K562 (cell line): ENCODE measurements around the gene IGF1R. TPM values are rescaled to one million over a fixed set of nuclear protein-coding genes. Genes with fewer than 3 reads are reported as not detected.

ENCODE experiments used
- ATAC-seq: fragments of 200-7000 bp; cut with Tn5 transposase; 3 replicates; pipeline ENCODE4 v1.9.1; 2020; ENCODE audit warnings: moderate library complexity
- BruUV-seq: library from RNA; stranded (reverse); fragments of 400-500 nt; replicated peaks from 2 replicates; lab custom pipeline; 2021; lab: Mats Ljungman, UMichigan
- CTCF ChIA-PET: fragments of 300-600 bp; formaldehyde crosslinking; extraction: SDS; loops from one replicate; lab custom pipeline; 2021; ENCODE audit warnings: low intra/inter-chr PET ratio; lab: Yijun Ruan, JAX
- POLR2A ChIA-PET: fragments of 300-600, 350-650 bp; sonication (Branson Sonifier 250); formaldehyde crosslinking; extraction: SDS; loops from one replicate; lab custom pipeline; 2021; ENCODE audit warnings: antibody characterized with exemption, inconsistent platforms; lab: Yijun Ruan, JAX
- DNase-seq, 4 experiments: peaks; one replicate each; pipeline versions ENCODE4 v3.0.0 to v3.0.0-alpha.2; 2011 to 2018; ENCODE audit warnings: low spot score in 3 of 4, mixed read lengths in 3 of 4; ENCODE audit errors: extremely low read depth in 1 of 4
- FAIRE-seq: peaks from 2 replicates; lab custom pipeline; 2011; peaks lifted over from hg19 to GRCh38; lab: Jason Lieb, UNC
- H2AFZ ChIP-seq: 2 replicates; pipeline ENCODE4 v1.6.0; 2011; ENCODE audit warnings: low read depth, low read length, control low read depth, inconsistent platforms
- H3K27ac ChIP-seq: fragments of 200-600 bp; 3 replicates; pipeline ENCODE4 v1.8.0; 2011; ENCODE audit warnings: low read depth, mild to moderate bottlenecking, control low read depth, inconsistent platforms, low read length, moderate library complexity, mixed read lengths; ENCODE audit errors: extremely low read depth
- H3K27me3 ChIP-seq, 2 experiments: fragments of 300-600 bp in 1 of 2; 2 replicates in 1 of 2; 3 replicates in 1 of 2; pipeline versions ENCODE4 v1.6.0 to v1.8.0; 2011; ENCODE audit warnings: inconsistent platforms in 2 of 2, low read length in 2 of 2, mild to moderate bottlenecking in 1 of 2, mixed read lengths in 1 of 2, moderate library complexity in 1 of 2; ENCODE audit not compliant: control insufficient read depth in 2 of 2, insufficient read depth in 2 of 2
- H3K36me3 ChIP-seq: fragments of 300-600 bp; 3 replicates; pipeline ENCODE4 v1.8.0; 2011; ENCODE audit warnings: mild to moderate bottlenecking, low read length, inconsistent platforms; ENCODE audit not compliant: control insufficient read depth, insufficient read depth
- H3K4me1 ChIP-seq, 2 experiments: fragments of 200-600 bp in 1 of 2; replicated peaks in 1 of 2; 2 replicates in 1 of 2; 3 replicates in 1 of 2; pipeline versions ENCODE4 v1.5.1 to v1.8.0; 2011; ENCODE audit warnings: inconsistent platforms in 2 of 2, low read length in 2 of 2, mild to moderate bottlenecking in 1 of 2, mixed read lengths in 1 of 2, moderate library complexity in 1 of 2; ENCODE audit not compliant: control insufficient read depth in 2 of 2, insufficient read depth in 2 of 2
- H3K4me2 ChIP-seq: 2 replicates; pipeline ENCODE4 v1.6.1; 2011; ENCODE audit warnings: low read length, control low read depth, inconsistent platforms, mixed read lengths; ENCODE audit not compliant: insufficient read depth
- H3K4me3 ChIP-seq: fragments of 200-600 bp; sonication (generic), shearing (Covaris generic); 2 replicates; pipeline ENCODE4 v1.5.1; 2016; ENCODE audit warnings: control low read depth, inconsistent platforms
- H3K79me2 ChIP-seq: fragments of 200-600 bp; 3 replicates; pipeline ENCODE4 v1.8.0; 2011; ENCODE audit warnings: low read length, inconsistent platforms; ENCODE audit not compliant: control insufficient read depth, insufficient read depth
- H3K9ac ChIP-seq, 2 experiments: 2 replicates each; pipeline versions ENCODE4 v1.6.0 to v1.6.1; 2011; ENCODE audit warnings: low read depth in 2 of 2, low read length in 2 of 2, control low read depth in 1 of 2, inconsistent platforms in 1 of 2, mild to moderate bottlenecking in 1 of 2, mixed read lengths in 1 of 2; ENCODE audit not compliant: insufficient read depth in 1 of 2
- H3K9me1 ChIP-seq: one replicate; pipeline ENCODE4 v1.6.0; 2011; ENCODE audit warnings: inconsistent platforms, mild to moderate bottlenecking, low read length, moderate library complexity; ENCODE audit not compliant: control insufficient read depth, insufficient read depth
- H3K9me3 ChIP-seq: replicated peaks from 2 replicates; pipeline ENCODE4 v1.5.1; 2011; ENCODE audit warnings: low read depth, low read length, inconsistent platforms; ENCODE audit not compliant: control insufficient read depth, insufficient read depth
- H4K20me1 ChIP-seq: replicated peaks from 2 replicates; pipeline ENCODE4 v1.6.1; 2011; ENCODE audit warnings: low read length, inconsistent platforms, mixed read lengths; ENCODE audit not compliant: control insufficient read depth, insufficient read depth
- ADNP ChIP-seq: fragments of 200-800 bp; sonication (Bioruptor generic); IDR thresholded peaks from 2 replicates; pipeline ENCODE4 v1.6.1; 2016; ENCODE audit warnings: missing genetic modification characterization, missing compliant biosample characterization
- ARID2 ChIP-seq: fragments of 450-650 bp; IDR thresholded peaks from 2 replicates; pipeline ENCODE4 v1.6.1; 2017; ENCODE audit warnings: antibody characterized with exemption, mild to moderate bottlenecking
- ATF1 ChIP-seq, 2 experiments: fragments of 450-650 bp in 1 of 2; IDR thresholded peaks; 2 replicates each; pipeline ENCODE4 v1.6.1; 2016; ENCODE audit warnings: missing compliant biosample characterization in 1 of 2, missing genetic modification characterization in 1 of 2
- ATF4 ChIP-seq: fragments of 450-650 bp; formaldehyde crosslinking; IDR thresholded peaks from 2 replicates; pipeline ENCODE4 v1.4.0; 2022; ENCODE audit warnings: mild to moderate bottlenecking, moderate library complexity
- BRCA1 ChIP-seq, 2 experiments: fragments of 450-650 bp in 1 of 2; sonication (generic) in 1 of 2; formaldehyde crosslinking in 1 of 2; IDR thresholded peaks; 2 replicates each; pipeline versions ENCODE4 v1.5.0 to v1.6.1; 2017 to 2020; ENCODE audit warnings: mild to moderate bottlenecking in 1 of 2, missing genetic modification reagents in 1 of 2
- BRF2 ChIP-seq: IDR thresholded peaks from 3 replicates; pipeline ENCODE4 v1.6.1; 2011; ENCODE audit warnings: borderline replicate concordance, mild to moderate bottlenecking; ENCODE audit not compliant: insufficient read length, insufficient read depth
- CCAR2 ChIP-seq: fragments of 200-400 bp; formaldehyde crosslinking; IDR thresholded peaks from 2 replicates; pipeline ENCODE4 v1.6.1; 2017; ENCODE audit warnings: mild to moderate bottlenecking, low read depth, low read length
- CEBPB ChIP-seq: fragments of 450-650 bp; IDR thresholded peaks from 2 replicates; pipeline ENCODE4 v1.6.1; 2016; ENCODE audit warnings: missing genetic modification characterization, missing compliant biosample characterization
- GTF2E2 ChIP-seq: fragments of 200-800 bp; sonication (Bioruptor generic); IDR thresholded peaks from 2 replicates; pipeline ENCODE4 v1.6.1; 2016; ENCODE audit warnings: missing genetic modification characterization, missing compliant biosample characterization
- JUNB ChIP-seq: fragments of 450-650 bp; formaldehyde crosslinking; conservative IDR thresholded peaks from 2 replicates; pipeline ENCODE4 v1.4.0; 2020; ENCODE audit warnings: mild to moderate bottlenecking
- NFYB ChIP-seq: IDR thresholded peaks from 2 replicates; pipeline ENCODE4 v1.6.1; 2011; ENCODE audit warnings: mild to moderate bottlenecking, moderate library complexity; ENCODE audit not compliant: insufficient read length; ENCODE audit errors: extremely low read depth
- PTTG1 ChIP-seq: fragments of 450-650 bp; IDR thresholded peaks from 2 replicates; pipeline ENCODE4 v1.6.1; 2016; ENCODE audit warnings: low read depth, mild to moderate bottlenecking, missing genetic modification characterization, missing compliant biosample characterization
- PURB ChIP-seq: sonication (generic); formaldehyde crosslinking; IDR thresholded peaks from 2 replicates; pipeline ENCODE4 v1.9.0; 2021; ENCODE audit warnings: low read depth, mild to moderate bottlenecking, missing genetic modification reagents
- TARDBP ChIP-seq: fragments of 450-650 bp; IDR thresholded peaks from 2 replicates; pipeline ENCODE4 v1.6.1; 2016
- TFAM ChIP-seq: fragments of 250-450 bp; sonication (Bioruptor Pico); conservative IDR thresholded peaks from 2 replicates; pipeline ENCODE4 v1.5.0; 2021; ENCODE audit warnings: mild to moderate bottlenecking, moderate library complexity
- THAP12 ChIP-seq: fragments of 250-450 bp; sonication (Bioruptor Pico); IDR thresholded peaks from 2 replicates; pipeline ENCODE4 v1.9.0; 2021; ENCODE audit warnings: mild to moderate bottlenecking, inconsistent platforms
- ZBTB8A ChIP-seq: fragments of 450-650 bp; IDR thresholded peaks from 2 replicates; pipeline ENCODE4 v1.6.1; 2018; ENCODE audit warnings: mild to moderate bottlenecking, moderate library complexity; ENCODE audit not compliant: partially characterized antibody
- ZNF121 ChIP-seq: sonication (generic); formaldehyde crosslinking; conservative IDR thresholded peaks from 2 replicates; pipeline ENCODE4 v1.8.0; 2022; ENCODE audit warnings: missing genetic modification reagents
- ZNF384 ChIP-seq: IDR thresholded peaks from 2 replicates; pipeline ENCODE4 v1.6.1; 2012; ENCODE audit warnings: low read depth, low read length, improper control_type of control experiment
- ZNF79 ChIP-seq: fragments of 250-450 bp; sonication (Bioruptor Pico); IDR thresholded peaks from 2 replicates; pipeline ENCODE4 v1.4.0; 2020; ENCODE audit warnings: low read depth, mild to moderate bottlenecking, moderate library complexity
- WGBS: fragments of 100-300 bp; shearing (Covaris generic); methylation state at CpG from one replicate; pipeline ENCODE4 v1.1.6; 2016; ENCODE audit warnings: low coverage, mixed read lengths; ENCODE audit not compliant: insufficient coverage; ENCODE audit errors: missing lambda C conversion rate; 5-methylcytosine and 5-hydroxymethylcytosine counted together
- in situ Hi-C: fragments of 300-500 bp; cut with MboI; formaldehyde crosslinking; loops from 4 replicates; pipeline ENCODE4 v1.15.0; 2018; ENCODE audit warnings: inconsistent platforms, mixed read lengths
- intact Hi-C: fragments of 100-400 bp; cut with micrococcal nuclease; formaldehyde crosslinking; loops from 2 replicates; pipeline ENCODE4 v1.14.2; 2022
- polyA plus RNA-seq, 8 experiments: library from polyadenylated mRNA; depleted of rRNA in 4 of 8; stranded (reverse) in 5 of 8; unstranded in 3 of 8; fragments of >200 nt; fragmentation: Nextera tagmentation in 2 of 8; fragmentation: Illumina TruSeq in 1 of 8; extraction: Ambion mirVana in 2 of 8; extraction: Trizol in 1 of 8; gene quantifications; 2 replicates each; pipeline versions ENCODE4 v1.2.1 to v1.2.3, GENCODE V29; 2011 to 2014; ENCODE audit warnings: inconsistent platforms in 1 of 8, missing spikeins in 1 of 8
- total RNA-seq, 7 experiments: library from RNA; depleted of rRNA in 6 of 7; stranded (reverse); fragments of >200 nt in 6 of 7; fragmentation: Illumina TruSeq in 2 of 7; extraction: Trizol in 2 of 7; gene quantifications; 2 replicates each; pipeline versions ENCODE4 v1.2.1 to v1.2.3, GENCODE V29; 2011 to 2021; ENCODE audit warnings: low replicate concordance in 1 of 7

The IGF1R gene
- total and polyA plus RNA-seq, 9 of the 15 experiments (the other 6 are each of a cell fraction or from before 2014, with no cell fraction given) = 0.35 to 8.0 (median 1.6) TPM

- no peak overlapping the region for H2AFZ ChIP-seq
- no peak overlapping the region for H3K4me2 ChIP-seq
- in situ Hi-C loops = no loop called here
- peaks cover 4 to 26% of the 10 kb centered on the region in 2 experiments; a peak in 4 of 5 replicates for H3K27me3 ChIP-seq
- no peaks in the 10 kb centered on the region for H3K36me3 ChIP-seq
- peaks cover 19% of the 10 kb centered on the region for H4K20me1 ChIP-seq
- H3K27ac ChIP-seq = no peak overlapping the region
- ChIA-PET POLR2A (no interaction called here), CTCF (no interaction called here)
- DNase-seq (no peak), ATAC-seq (no peak), FAIRE-seq (no peak)
- no peak overlapping the region for H3K4me3 ChIP-seq
- no peaks in the 10 kb centered on the region for H3K79me2 ChIP-seq
- H3K9ac ChIP-seq = no peak overlapping the region
- 0% methylated on average over 5 of the region's 5 CpGs for WGBS
- no peaks in the 10 kb centered on the region for H3K9me1 ChIP-seq
- intact Hi-C loops = no loop called here
- TF ChIP-seq NFYB (no peak), PTTG1 (no peak), GTF2E2 (tag) (no peak), CCAR2 (no peak), JUNB (CRISPR knock-in tag) (no peak), ZNF384 (no peak), ZNF121 (CRISPR knock-in tag) (no peak), TFAM (CRISPR knock-in tag) (no peak), TARDBP (no peak), BRF2 (no peak), BRCA1 (IDR thresholded peaks at IDR 0.05) (no peak), BRCA1 (CRISPR knock-in tag; IDR thresholded peaks at IDR 0.05) (no peak), ZNF79 (CRISPR knock-in tag) (no peak), THAP12 (CRISPR knock-in tag) (no peak), ADNP (no peak), CEBPB (tag) (no peak), ZBTB8A (no peak), ARID2 (no peak), ATF1 (CRISPR knock-in tag; IDR thresholded peaks at IDR 0.05) (no peak), ATF1 (tag; IDR thresholded peaks at IDR 0.05) (no peak), PURB (CRISPR knock-in tag) (no peak), ATF4 (CRISPR knock-in tag) (no peak)
- no peaks in the 10 kb centered on the region for H3K9me3 ChIP-seq
- no TSS peak for BruUV-seq
- H3K4me1 ChIP-seq = no peaks in the 10 kb centered on the region
Observed at GRCh38 chr15:98684995-98685525, 36.7 kb downstream of the IGF1R start.
